Measurements from ENCODE around the gene ZFP42. TPM values are rescaled to one million over a fixed set of nuclear protein-coding genes. Genes with fewer than 3 reads are reported as not detected.

The ZFP42 gene
- total RNA-seq, 1 donor from 2014 or later, result not detected

DNA sequence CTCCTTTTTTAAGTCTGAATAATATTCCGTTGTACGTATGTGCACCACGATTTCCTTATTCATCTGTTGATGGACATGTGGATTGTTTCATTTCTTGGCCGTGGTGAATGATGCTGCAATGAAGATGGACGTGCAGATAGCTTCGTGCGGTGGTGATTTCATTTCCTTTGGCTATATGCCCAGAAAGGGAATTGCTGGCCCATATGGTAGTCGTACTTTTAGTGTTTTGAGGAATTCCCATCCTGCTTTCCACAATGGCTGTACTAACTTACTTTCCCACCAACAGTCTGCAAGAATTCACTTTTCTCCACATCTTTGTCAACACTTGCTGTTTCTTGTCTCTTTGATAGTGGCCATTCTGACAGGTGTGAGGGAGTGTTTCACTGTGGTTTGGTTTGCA lies 12.8 kb downstream of the ZFP42 start:
- DNase-seq (ENCODE audit: extremely low spot score, unreplicated experiment), result no peak
- Mint-ChIP-seq H3K4me1 (ENCODE audit: unreplicated experiment) (peaks cover 21% of the 10 kb centered on the region), H3K4me3 (ENCODE audit: unreplicated experiment) (no peak overlapping the region), H3K27me3 (ENCODE audit: unreplicated experiment) (no peaks in the 10 kb centered on the region), H3K36me3 (ENCODE audit: unreplicated experiment) (no peaks in the 10 kb centered on the region), H3K27ac (ENCODE audit: unreplicated experiment) (peak overlapping the region; percentile 6), H3K9me3 (ENCODE audit: unreplicated experiment) (peaks cover 5% of the 10 kb centered on the region)
- TF ChIP-seq, protein P1, sequence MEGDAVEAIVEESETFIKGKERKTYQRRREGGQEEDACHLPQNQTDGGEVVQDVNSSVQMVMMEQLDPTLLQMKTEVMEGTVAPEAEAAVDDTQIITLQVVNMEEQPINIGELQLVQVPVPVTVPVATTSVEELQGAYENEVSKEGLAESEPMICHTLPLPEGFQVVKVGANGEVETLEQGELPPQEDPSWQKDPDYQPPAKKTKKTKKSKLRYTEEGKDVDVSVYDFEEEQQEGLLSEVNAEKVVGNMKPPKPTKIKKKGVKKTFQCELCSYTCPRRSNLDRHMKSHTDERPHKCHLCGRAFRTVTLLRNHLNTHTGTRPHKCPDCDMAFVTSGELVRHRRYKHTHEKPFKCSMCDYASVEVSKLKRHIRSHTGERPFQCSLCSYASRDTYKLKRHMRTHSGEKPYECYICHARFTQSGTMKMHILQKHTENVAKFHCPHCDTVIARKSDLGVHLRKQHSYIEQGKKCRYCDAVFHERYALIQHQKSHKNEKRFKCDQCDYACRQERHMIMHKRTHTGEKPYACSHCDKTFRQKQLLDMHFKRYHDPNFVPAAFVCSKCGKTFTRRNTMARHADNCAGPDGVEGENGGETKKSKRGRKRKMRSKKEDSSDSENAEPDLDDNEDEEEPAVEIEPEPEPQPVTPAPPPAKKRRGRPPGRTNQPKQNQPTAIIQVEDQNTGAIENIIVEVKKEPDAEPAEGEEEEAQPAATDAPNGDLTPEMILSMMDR (IDR thresholded peaks at IDR 0.05), result no peak

DNA sequence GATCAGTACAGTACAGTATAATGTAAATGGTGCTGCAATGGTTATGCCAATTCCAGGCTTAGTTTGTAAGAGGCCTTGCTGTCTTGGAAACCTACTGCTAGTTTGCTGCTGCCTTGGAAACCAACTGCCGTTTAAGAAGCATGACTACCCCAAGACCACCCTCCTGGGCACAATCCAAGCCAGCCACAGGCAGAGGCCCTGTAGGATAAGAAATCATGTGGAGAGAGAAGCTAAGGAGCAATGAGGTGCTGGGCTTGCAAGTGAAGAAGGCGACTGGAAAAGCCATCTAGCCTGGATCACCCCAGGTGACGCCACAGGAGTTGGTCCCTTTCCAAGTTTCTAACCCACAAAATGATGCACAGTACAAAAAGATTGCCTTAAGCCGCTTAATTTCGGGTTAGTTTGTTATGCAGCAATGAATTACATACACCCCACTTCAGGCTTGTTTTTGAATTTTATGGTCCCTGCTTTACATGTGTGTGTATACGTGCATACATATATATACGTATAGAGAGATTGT lies 16.9 kb downstream of the ZFP42 start:
- peaks cover 5% of the 10 kb centered on the region for H3K9me3 Mint-ChIP-seq (ENCODE audit: unreplicated experiment)
- no peak overlapping the region for H3K4me3 Mint-ChIP-seq (ENCODE audit: unreplicated experiment)
- H3K4me1 Mint-ChIP-seq (ENCODE audit: unreplicated experiment), result peaks cover 28% of the 10 kb centered on the region
- H3K36me3 Mint-ChIP-seq (ENCODE audit: unreplicated experiment), result no peaks in the 10 kb centered on the region
- no peak for DNase-seq (ENCODE audit: extremely low spot score, unreplicated experiment)
- no peaks in the 10 kb centered on the region for H3K27me3 Mint-ChIP-seq (ENCODE audit: unreplicated experiment)
- TF ChIP-seq, protein P1 (IDR thresholded peaks at IDR 0.05), result no peak
- H3K27ac Mint-ChIP-seq (ENCODE audit: unreplicated experiment), result no peak overlapping the region

DNA sequence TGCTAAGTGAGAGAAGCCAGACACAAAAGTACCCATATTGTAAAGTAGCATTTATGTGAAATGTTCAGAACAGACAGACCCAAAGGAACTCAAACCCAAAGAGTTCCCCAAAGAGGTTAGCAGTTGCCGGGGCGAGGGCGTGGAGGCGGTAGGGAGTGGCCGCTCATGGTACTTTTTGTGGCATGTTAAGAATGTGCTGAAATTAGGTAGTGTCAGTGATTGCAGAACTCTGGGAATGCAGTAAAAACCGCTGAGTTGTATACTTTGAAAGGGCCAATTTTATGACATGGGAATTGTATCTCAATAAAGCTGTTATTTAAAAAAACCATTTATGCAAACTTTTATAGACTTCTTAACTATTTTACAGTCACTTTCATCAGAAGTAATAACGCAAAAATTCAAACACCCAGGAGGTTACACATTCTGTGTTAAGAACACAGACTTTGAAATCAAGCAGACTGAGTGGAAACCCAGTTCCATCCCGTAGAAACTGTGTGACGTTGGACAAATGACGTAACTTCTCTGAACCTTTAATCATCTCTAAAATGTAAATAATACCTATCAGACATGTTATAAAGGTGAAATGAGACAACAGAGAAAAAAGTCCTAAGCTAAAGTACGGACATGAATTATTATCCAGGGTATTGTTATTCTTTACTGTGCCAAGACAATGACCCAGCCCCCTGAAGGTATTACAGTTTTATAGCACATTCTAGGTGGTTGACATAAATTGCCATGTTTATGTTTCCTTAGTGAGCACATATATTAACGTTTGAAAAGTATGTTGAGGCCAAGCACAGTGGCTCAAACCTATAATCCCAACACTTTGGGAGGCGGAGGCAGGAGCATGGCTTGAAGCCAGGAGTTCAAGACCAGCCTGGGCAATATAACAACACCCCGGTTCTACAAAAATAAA lies 19.7 kb downstream of the ZFP42 start:
- peak overlapping the region; percentile 12 for H3K27ac Mint-ChIP-seq (ENCODE audit: unreplicated experiment)

DNA sequence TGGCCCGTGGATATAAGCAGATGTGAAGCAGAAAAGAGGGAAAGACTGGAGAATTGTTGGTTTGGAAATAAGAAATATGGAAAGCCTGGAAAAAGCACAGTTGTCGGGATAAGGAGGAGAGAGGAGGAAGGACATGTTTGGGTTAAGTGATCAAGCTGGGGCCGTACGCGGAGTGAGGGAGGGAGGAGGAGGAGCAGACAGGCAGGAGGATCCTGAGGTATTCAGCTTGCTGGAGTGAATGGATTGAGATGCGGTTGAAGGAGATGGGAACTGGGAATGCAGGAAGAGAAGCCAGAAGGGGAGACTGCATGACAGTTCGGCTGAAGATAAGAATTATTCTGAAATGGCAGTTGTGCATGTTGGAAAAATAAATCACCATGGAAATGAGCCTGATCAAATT lies 21.2 kb downstream of the ZFP42 start:
- H3K27me3 Mint-ChIP-seq (ENCODE audit: unreplicated experiment), result no peaks in the 10 kb centered on the region
- no peak overlapping the region for H3K27ac Mint-ChIP-seq (ENCODE audit: unreplicated experiment)

More for the DNA sequence above, 19.7 kb downstream of the ZFP42 start:
- Mint-ChIP-seq H3K4me3 (ENCODE audit: unreplicated experiment) (no peak overlapping the region), H3K36me3 (ENCODE audit: unreplicated experiment) (no peaks in the 10 kb centered on the region), H3K27me3 (ENCODE audit: unreplicated experiment) (no peaks in the 10 kb centered on the region), H3K9me3 (ENCODE audit: unreplicated experiment) (no peaks in the 10 kb centered on the region), H3K4me1 (ENCODE audit: unreplicated experiment) (peaks cover 23% of the 10 kb centered on the region)
- no peak for DNase-seq (ENCODE audit: extremely low spot score, unreplicated experiment)
- TF ChIP-seq, protein P1 (IDR thresholded peaks at IDR 0.05), result no peak

DNA sequence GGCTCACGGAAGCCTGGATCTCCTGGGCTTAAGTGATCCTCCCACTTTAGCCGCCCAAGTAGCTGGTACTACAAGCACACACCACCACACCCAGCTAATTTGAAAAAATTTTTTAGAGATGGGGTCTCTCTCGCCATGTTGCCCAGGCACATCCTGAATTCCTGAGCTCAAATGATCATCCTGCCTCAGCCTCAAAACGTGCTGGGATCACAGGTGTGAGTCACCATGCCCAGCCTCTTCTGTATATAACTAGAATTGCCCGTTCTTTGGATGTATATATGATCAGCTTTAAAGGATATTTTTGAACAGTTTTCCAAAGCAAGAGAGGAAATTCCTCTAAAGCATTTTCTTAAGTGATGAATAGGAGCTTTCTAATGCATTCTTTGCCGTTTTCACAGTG lies 22.7 kb downstream of the ZFP42 start:
- H3K27me3 Mint-ChIP-seq (ENCODE audit: unreplicated experiment), result no peaks in the 10 kb centered on the region
- no peak overlapping the region for H3K4me3 Mint-ChIP-seq (ENCODE audit: unreplicated experiment)
- H3K9me3 Mint-ChIP-seq (ENCODE audit: unreplicated experiment), result no peaks in the 10 kb centered on the region
- H3K36me3 Mint-ChIP-seq (ENCODE audit: unreplicated experiment), result no peaks in the 10 kb centered on the region
- TF ChIP-seq, protein P1 (IDR thresholded peaks at IDR 0.05), result no peak
- no peak for DNase-seq (ENCODE audit: extremely low spot score, unreplicated experiment)
- no peak overlapping the region for H3K27ac Mint-ChIP-seq (ENCODE audit: unreplicated experiment)
- peaks cover 43% of the 10 kb centered on the region for H3K4me1 Mint-ChIP-seq (ENCODE audit: unreplicated experiment)

More for the DNA sequence above, 21.2 kb downstream of the ZFP42 start:
- H3K36me3 Mint-ChIP-seq (ENCODE audit: unreplicated experiment), result no peaks in the 10 kb centered on the region
- TF ChIP-seq, protein P1 (IDR thresholded peaks at IDR 0.05), result no peak
- H3K9me3 Mint-ChIP-seq (ENCODE audit: unreplicated experiment), result no peaks in the 10 kb centered on the region
- no peak overlapping the region for H3K4me3 Mint-ChIP-seq (ENCODE audit: unreplicated experiment)
- no peak for DNase-seq (ENCODE audit: extremely low spot score, unreplicated experiment)
- peaks cover 30% of the 10 kb centered on the region for H3K4me1 Mint-ChIP-seq (ENCODE audit: unreplicated experiment)

All from osteocyte (in vitro differentiated cells).